ENCODE measurements around the gene SLC14A1.

DNA sequence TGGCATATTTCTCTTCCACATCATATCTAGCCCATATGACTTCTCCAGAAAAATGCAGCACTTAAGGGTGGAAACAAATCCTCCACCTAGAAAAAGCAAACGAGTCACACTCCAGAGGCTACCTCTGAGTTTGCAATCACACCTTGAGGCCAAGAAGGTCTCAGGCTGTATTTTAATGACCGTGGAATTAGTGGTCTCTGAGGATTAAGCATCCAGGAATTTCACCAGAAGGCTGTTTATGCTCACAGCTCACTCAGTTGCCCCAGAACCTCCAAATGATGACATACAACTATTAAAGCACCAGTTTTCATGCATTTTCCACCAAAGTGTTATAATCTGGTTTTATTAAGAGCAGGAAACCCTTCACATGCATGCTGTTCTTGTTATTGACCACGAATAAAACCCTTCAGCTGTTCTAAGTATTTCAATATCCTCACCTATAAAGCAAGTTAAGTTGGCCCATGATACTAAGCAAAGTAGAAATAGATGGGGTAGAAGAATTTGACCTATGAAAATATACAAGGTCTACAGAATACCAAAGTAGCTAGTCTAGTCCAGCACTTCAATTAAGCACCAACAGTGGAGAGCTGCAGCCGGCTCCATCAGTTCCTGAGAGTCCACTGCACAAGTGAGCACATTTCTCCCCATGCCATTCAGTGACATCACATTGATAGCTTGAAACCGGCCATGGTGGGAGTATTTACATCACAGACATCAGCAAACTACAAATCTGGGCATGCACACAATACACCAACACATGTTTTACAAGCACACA is 39.5 kb upstream of the SLC14A1 start:
- TF ChIP-seq CTCF (IDR thresholded peaks at IDR 0.05; ENCODE audit: low read length) (no peak), EZH2phosphoT487 (IDR thresholded peaks at IDR 0.05; ENCODE audit: low read length) (no peak)
